GM12892 (cell line): Measurements from ENCODE around the gene RADIL.

Experiments used
- POLR2A ChIP-seq: IDR thresholded peaks from 2 replicates; pipeline ENCODE4 v1.6.1; 2011; ENCODE audit warnings: low read depth, low read length, control low read depth
- POLR2AphosphoS5 ChIP-seq: IDR thresholded peaks from 2 replicates; pipeline ENCODE4 v1.6.1; 2011; ENCODE audit warnings: low read depth, low read length, control low read depth

DNA sequence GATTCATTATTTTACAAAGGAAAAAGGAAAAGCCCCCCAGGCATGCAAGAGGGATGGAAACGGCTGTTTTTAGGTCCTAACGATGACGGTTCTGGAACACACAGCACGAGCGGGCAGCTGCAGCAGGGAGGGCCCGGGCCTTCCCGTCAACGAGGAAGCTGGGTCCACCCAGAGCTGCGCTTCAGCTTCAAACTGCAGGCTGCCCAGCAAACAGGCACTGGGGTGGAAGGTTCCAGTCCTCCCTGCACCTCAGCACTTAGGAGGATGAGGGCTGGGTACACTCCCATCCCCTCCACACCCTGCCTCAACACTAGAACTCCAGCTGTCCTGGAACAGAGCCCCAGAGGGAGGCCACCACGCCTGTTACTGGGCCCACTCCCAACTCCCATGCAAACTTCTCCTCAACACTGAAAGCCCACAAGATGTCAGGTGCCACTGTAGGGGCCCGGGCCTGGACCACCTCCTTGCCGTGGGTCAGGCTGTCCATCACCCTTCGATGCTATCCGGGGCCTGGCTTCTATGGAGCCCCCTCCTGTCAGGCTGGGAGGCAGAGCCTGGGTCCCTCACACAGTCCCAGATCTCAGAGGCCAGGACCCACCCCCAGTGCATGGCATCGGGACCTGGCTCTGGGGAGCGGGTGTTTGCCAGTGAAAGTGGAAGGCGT, 54.7 kb downstream of the RADIL start:
- TF ChIP-seq POLR2A (no peak), POLR2AphosphoS5 (no peak)
